Forelimb muscle (tissue), 1 donor: ENCODE data around the gene PAK1. TPM values are rescaled to one million over a fixed set of nuclear protein-coding genes. Genes with fewer than 3 reads are reported as not detected.

Experiments used
- DNase-seq: peaks from one replicate; pipeline ENCODE4 v3.0.0-alpha.2; 2013; ENCODE audit warnings: low read depth
- polyA plus RNA-seq: library from polyadenylated mRNA; unstranded; fragments of 120-200 nt; gene quantifications from one replicate; pipeline ENCODE4 v1.2.1, GENCODE V29; 2013; ENCODE audit not compliant: insufficient read length

Gene PAK1
- polyA plus RNA-seq, 1 donor = 97.5 TPM

- DNase-seq = no peak
Observed at GRCh38 chr11:77436969-77437368, 36.9 kb downstream of the PAK1 start.

GRCh38 chr11:77436506-77436905 lies 37.4 kb downstream of the PAK1 start:
- no peak for DNase-seq

- no peak for DNase-seq
Observed at GRCh38 chr11:77435972-77436371, 37.9 kb downstream of the PAK1 start.

- no peak for DNase-seq
Observed at GRCh38 chr11:77431813-77432212, 42.1 kb downstream of the PAK1 start.

GRCh38 chr11:77428598-77428997 lies 45.3 kb downstream of the PAK1 start:
- DNase-seq = no peak

GRCh38 chr11:77425346-77425745 lies 48.5 kb downstream of the PAK1 start:
- DNase-seq = no peak

- no peak for DNase-seq
Observed at GRCh38 chr11:77424644-77425043, 49.2 kb downstream of the PAK1 start.

GRCh38 chr11:77423624-77424023 lies 50.3 kb downstream of the PAK1 start:
- DNase-seq = no peak

- no peak for DNase-seq
Observed at GRCh38 chr11:77422687-77423086, 51.2 kb downstream of the PAK1 start.

GRCh38 chr11:77421041-77421723 lies 52.7 kb downstream of the PAK1 start:
- DNase-seq = no peak

- DNase-seq = no peak
Observed at GRCh38 chr11:77418971-77419597, 54.8 kb downstream of the PAK1 start.

- DNase-seq = no peak
Observed at GRCh38 chr11:77418155-77418970, 55.5 kb downstream of the PAK1 start.

- no peak for DNase-seq
Observed at GRCh38 chr11:77416357-77416756, 57.5 kb downstream of the PAK1 start.

GRCh38 chr11:77413850-77414460 lies 59.9 kb downstream of the PAK1 start:
- DNase-seq = no peak

- no peak for DNase-seq
Observed at GRCh38 chr11:77412814-77413213, 61.1 kb downstream of the PAK1 start.

GRCh38 chr11:77411717-77412441 lies 62.0 kb downstream of the PAK1 start:
- peak; percentile 80 for DNase-seq

- no peak for DNase-seq
Observed at GRCh38 chr11:77411137-77411707, 62.7 kb downstream of the PAK1 start.

- no peak for DNase-seq
Observed at GRCh38 chr11:77410076-77410827, 63.6 kb downstream of the PAK1 start.

- no peak for DNase-seq
Observed at GRCh38 chr11:77409046-77409445, 64.8 kb downstream of the PAK1 start.

- peak; percentile 34 for DNase-seq
Observed at GRCh38 chr11:77407613-77408012, 66.3 kb downstream of the PAK1 start.

GRCh38 chr11:77406396-77406795 lies 67.5 kb downstream of the PAK1 start:
- DNase-seq = no peak
